IPS-NIHi11 (cell line): ENCODE results near the gene MICAL3.
A peak's percentile ranks its signal among the peaks of the same experiment; 100 is the strongest.
"Not testable (repeated sequence)": the region's sequence is repeated elsewhere in the genome, so short reads cannot be mapped to it uniquely, and the experiment has no call there.

Experiments used
- DNase-seq: peaks from one replicate; pipeline ENCODE4 v3.0.0; 2012; ENCODE audit warnings: mixed read lengths, low spot score

Gene MICAL3

DNA sequence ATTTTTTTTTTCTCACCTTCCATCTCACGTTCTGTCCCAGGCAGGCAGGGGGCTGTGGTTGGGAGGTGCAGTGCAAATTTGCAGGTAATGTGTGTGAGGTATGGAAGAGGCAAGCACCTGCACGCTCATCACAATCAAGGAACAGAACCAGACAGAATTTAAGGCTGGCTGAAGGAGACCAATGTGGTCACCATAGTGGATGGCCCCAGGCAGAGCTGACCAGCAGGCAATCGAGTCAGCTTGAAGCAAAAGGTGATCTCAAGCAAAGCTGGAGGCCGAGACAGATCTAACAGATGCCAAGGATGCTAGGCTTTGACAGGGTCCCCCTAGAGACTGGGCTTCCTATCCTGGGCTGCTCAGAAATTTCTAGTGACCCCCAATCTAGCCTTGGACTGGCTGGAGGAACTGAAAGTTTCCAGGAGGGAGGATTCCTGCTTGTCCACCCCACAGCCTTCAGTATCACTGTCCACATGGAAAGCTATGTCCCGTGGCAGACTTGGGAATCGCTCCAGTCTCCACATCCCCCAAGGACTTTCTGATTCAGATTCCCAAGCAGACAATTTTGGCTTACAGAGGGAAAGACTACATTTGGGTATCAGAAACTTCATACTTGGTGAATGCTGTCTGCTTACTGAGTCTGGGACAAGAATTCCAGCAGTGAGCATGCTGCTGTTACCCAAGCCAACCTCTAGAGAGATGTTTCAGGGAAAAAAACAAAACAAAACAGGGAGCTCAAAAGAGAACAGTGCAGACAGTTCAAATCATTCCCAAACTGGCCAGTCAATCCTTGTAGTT lies 9.0 kb upstream of the MICAL3 start:
- DNase-seq, result no peak

DNA sequence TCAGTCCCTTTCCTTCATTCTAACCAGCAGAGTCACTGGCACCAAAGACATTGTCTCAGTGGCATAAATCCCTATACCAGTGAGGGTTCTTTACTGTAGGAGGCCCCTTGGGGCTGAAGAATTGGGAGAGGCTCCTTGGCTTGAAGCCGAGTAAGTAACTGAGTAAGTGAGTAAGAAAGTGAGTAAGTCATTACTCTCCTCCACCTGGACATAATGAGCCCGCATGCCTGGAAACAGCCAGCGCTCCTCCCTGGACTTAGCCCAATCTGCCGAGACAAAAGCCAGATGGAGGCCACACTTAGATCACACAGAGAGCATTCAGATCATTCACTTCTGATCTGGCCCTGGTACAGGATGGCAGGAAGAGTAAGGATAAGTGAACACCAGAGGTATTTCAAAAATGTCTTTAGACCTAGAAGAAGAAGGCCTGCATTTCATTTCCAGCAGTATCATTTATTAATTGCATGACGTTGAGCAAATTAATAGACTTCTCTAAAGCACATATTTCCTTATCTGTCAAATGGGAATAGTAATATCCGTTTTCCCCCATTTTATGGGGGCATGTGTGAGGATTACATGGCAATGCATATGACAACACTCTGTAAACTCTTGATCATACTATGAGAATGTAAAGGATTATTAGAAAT lies 8.2 kb upstream of the MICAL3 start:
- DNase-seq, result no peak

DNA sequence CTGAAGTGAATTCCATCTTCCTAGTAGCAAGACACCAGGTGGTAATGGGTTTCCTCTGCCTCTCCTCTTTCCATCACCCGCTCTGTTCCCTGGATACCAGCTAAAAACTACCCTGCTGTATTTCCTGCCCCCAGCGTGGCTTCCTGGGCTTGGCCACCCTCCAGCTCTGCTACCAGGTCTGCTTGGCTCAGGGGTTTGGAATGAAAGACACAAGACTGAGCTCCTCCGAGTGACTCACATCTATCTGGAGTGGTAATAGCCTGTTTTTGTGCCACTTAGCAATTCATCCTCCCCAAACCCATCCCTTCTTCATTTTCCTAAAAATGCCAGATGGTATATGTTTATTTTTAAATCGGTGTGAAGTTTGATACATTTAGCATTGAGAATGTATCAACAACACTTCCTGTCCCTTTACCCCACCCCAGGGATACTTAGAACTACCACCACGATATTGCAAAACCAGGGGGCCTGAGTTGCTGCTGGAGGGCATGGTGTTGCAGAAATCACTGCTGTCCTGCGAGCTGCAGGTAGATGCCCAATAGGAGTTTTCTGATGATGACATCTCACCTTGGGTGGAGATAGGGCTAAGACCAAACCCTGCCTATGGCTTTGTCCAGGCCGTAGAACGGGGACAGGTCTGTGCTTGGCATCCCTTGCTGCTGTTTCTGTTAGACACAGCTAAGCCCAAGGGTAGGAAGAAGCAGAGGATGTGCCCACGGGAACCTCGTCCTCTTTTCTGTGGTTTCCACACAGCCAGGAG lies 7.5 kb upstream of the MICAL3 start:
- DNase-seq, result no peak

DNA sequence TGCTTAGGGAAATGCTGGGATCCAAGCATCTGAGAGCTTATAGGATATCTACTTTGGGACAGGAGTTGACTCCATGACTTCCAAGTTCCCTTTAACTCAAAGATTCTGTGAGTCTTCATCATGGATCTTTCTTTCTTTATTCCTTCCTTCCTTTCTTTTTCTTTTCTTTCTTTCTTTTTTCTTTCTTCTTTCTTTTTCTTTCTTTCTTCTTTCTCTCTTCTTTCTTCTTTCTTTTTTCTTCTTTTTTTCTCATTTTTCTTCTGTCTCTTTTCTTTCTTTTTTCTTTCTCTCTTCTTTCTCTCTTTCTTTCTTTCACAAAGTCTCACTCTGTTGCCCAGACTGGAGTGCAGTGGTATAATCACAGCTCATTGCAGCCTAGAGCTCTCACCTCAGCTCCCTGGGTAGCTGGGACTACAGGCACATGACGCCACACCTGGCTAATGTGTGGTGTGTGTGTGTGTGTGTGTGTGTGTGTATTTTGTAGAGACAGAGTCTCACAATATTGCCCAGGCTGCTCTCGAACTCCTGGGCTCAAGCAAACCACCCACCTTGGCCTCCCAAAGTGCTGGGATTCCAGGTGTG lies 5.4 kb upstream of the MICAL3 start:
- no peak for DNase-seq

DNA sequence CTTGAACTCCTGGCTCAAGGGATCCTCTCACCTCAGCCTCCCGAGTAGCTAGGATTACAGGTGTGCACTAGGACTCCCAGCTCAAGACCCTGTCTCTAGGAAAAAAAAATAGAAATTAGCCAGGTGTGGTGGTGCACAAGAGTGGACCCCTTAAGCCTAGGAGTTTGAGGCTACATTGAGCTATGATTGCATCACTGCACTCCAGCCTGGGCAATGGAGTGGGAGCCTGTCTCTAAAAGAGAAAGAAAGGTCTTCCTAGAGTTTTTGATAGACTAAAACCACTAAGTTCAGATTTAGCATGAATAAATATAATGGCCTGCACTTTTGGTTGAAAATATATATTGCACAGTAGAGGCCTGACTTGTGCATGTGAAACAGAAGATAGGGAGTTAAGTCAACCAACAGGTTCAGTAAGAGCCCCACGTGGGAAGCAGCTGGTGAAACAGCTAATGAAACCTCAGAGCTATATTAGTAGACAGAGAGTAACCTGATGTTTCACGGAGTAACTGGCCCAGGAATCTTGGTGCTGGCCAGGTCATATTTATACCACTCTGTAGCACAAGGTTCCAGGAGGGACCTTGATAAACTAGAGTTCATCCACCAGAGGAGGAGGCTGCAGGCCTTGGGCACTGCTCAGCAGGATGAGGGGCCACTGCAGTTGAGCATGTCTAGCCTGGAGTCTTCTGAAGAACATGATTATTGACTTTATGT lies 4.6 kb upstream of the MICAL3 start:
- DNase-seq, result no peak

DNA sequence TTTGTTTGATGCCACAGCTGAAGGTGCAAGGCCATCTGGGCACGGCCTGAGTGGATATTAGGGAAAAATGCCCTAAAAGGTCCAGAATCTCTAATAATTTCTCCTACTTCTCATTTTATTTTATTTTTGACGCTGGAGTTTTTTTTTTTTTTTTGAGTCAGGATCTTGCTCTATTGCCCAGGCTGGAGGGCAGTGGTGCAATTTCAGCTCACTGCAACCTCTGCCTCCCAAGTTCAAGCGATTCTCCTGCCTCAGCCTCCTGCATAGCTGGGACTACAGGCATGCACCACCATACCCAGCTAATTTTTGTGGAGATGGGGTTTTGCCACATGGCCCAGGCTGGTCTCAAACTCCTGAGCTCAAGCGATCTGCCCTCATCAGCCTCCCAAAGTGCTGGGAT lies 1.5 kb upstream of the MICAL3 start:
- DNase-seq, result not testable (repeated sequence)

DNA sequence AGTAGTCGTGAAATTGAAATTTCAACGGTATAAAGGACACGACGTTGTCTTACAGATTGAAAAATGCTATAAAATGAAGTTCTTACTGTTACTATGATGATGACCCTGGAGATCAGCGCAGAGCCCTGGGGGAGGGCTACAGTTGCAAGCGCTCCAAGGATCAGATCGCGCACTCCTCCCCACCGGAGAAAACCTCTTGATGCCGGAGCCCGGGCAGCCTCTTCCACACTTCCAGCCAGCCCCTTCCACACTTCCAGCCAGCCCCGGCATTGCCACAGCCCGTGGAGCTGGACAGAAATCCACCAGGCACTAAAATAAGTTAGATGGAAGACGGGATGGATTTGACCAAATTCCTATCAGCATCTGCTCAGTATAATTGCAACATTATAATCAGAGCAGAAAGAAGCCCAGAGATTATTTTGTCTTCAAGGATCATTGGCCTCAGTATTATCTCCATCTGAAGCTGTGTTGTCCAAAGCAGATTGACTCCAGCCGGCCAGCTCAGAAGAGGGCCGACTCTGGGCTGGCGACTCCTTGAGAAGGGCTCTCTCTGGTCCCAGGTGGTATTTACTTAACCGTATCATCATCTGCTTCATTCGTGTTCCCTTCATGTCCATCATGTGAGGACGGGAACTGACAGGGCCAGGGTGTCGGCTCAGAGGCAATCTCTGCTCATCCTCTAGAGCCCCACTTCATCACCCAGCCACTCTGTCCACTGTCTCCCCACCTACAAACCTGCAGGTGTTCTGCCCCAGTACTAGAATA lies 777 bp upstream of the MICAL3 start:
- DNase-seq, result no peak

DNA sequence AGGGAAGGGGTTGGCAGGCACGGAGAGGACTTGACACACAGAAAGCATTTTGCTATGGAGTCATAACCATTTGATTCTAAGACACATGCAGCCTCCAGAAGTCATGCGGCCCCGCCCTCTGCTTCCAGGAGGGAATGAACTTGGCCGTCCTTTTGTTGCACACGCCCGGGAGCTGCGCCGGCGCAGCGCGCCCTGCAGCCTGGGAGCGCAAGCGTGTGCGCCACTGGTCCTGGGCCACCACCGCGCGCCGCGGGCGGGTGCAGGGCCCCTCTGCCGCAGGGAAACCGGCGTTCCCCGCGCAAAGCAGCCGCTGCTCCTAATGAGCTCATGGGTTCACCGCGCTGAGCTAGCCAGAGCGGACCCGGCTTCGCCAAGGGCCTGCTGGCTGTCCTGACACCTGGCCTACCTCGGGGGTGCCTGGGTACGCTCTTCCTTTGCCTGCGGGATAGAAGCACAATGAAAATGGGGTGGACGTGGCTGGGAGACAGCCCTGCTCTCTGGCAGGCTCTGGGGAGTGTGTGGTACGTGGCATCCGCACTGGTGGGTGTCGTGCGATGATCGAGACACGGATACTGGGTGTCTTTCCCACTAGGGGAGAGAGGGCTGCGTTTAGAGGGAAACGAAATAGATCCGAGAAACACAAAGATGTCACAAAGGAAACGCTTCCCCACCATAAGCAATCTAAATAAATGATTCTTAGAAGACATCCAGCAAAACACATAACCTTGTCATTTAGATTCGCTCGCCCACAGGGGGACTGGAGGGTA lies 669 bp downstream of the MICAL3 start:
- DNase-seq, result peak; percentile 91

DNA sequence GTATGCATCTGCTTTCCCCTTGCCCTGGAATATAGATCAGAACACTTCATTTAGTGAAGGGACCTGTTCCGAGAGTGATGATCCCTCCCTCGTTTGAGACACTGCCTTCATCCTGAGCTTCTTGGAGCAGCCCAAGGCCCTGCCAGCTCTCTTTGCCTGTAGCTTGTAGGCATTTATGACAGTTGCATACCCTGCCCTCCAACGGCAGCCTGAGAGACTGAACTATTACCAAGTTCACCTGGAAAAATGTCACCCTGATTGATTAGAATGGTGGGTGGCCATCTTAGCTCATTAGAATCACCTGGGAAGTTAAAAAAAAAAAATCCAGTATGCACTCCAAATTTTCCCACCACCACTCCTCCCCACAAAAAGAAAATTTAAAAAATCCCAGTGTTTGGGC lies 1.5 kb downstream of the MICAL3 start:
- DNase-seq, result no peak

DNA sequence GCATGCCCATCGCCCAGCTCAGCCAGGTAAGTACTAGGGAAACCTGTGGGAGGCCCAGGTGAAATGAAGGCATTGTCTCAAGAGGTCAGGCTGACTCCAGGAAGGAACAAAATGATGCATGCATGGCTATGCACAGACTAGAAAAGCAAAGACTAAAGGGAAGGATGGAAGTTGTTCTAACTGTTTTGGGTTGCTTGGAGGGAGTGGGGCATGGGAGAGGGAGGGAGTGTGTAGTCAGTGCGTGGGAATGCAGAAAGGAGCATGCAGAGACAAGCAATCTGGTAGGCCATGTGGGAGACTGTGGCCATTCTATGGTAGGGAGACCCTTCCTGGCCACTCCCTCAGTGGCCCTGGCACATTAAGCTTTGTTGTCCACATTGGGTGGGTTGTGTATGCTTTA lies 2.9 kb downstream of the MICAL3 start:
- DNase-seq, result no peak

DNA sequence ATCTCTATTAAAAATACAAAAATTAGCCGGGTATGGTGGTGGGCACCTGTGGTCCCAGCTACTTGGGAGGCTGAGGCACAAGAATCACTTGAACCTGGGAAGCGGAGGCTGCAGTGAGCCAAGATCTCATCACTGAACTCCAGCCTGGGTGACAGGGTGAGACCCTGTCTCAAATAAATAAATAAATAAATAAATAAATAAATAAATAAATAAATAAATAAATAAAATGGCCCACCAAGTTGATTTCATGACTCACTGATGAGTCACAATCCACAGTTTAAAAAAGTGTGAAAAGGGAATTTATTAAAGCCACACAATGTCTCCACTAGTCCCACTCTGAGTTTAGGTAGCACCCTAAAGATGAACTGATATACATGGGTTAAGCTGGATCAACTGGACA lies 3.6 kb downstream of the MICAL3 start:
- DNase-seq, result not testable (repeated sequence)

DNA sequence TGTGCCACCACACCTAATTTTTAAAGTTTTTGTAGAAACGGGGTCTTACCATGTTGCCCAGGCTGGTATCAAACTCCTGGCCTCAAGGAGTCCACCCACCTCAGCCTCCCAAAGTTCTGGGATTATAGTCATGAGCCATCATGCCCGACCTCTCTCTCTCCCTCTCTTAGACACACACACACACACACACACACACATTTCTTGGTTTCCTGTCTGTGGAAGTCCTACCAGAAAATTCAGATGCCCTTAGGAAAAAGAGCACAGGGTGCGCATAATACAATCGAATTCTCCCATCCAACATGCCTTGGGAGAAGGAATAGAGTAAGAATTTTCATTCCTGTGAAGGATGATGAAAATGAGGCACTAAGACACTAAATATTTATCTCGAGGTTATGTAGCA lies 10.4 kb downstream of the MICAL3 start:
- DNase-seq, result no peak

DNA sequence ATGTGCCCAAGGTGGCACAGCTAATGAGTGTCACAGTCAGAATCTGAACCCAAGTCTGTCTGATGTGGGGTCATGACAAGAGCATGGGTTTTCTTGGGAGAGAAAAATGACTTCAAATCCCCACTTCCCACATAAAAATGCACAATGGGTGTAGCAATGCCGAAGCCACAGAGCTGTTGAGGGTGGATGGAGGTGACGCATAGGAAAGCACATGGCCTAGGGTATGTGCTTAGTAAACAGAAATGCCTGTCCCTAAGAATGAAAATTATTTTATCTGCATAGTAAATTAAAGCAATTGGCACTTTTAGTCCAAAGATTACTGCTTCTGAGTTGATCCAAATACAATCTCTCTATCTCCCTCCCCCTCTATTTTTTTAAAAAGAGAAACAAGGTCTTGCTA lies 10.9 kb downstream of the MICAL3 start:
- DNase-seq, result no peak

DNA sequence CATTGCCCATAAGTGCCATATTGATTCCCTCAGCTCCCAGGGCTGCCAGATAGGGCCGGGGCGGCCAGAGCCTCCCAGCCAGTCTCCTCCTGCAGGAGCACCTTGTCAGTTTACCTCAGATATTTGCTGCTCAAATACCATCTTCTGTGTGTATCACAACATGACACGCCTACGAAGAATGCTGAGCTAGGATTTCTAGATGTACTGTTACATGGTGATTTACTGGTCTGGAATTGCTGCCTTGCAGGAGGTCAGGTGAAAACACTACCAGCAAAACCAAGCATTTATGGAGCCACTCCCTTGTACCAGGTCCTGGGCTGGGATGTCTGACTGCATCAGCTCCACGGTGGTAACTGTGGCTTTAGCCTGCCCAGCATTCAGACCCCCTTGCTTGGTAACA lies 11.8 kb downstream of the MICAL3 start:
- DNase-seq, result no peak

DNA sequence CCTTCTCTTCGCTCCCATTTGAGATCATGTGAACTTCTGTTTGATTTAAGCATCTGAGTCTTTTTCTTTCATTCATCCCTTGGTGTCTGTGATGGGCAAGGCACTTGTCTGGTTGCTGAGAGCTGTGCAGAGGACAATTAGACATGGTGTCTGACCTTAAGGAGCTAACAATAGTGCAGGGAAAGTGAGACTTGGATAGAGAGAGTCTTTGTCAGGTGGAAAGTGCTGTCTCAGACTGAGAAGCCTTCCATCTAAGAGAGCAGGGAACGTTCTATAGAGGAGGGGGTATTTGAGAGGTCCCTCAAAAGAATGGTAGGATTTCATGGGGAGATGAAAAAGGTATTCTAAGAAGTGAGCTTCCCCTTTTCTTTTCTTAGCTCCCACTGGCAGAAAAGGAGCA lies 14.1 kb downstream of the MICAL3 start:
- DNase-seq, result no peak

DNA sequence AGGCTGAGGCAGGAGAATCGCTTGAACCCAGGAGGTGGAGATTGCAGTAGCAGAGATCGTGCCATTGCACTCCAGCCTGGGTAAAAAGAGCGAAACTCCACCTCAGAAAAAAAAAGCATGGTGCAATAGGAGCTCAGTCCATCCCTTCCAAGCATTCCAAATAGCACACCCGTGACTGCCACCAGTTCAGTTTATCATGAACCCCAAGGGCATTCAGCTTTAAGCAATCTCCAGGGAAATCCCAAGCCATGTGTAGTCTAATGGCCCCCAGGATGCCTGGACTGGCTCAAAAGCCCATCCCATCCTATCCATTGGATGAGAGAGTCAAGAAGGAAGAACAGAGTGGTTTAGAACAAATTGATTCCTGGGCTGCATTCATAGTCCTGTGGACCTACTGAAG lies 16.2 kb downstream of the MICAL3 start:
- no peak for DNase-seq

DNA sequence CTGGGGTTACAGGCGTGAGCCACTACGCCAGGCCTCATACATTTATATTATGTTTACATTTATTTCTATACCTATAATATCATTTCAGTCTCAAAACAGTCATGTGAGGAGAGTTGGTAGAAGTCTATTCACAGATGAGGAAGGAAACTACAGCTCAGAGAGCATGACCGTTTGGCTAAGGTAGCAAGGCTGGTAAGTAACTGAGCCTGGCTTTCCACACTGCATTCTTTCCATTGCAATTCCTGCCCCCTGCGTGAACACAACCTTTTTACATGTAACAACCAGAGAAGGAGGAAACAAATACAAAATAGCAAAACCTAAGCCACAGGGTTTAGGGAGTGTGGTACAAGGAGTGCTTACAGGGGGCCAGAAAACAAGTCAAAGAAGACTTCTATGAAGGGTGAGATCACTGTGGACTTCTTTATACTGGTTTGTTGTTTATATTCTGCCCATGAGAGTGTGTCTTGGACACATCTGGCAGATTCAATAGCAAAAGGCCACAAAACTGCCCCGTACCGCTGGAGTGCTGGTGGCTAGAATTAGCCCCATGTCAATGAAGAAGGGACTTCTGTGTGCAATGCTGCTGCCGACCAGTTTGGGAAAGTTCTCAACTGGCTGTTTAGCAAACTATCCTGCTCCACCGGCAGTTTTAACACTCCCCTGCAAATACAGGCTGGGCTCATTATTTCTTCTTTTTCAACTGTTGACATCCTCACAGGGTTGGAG lies 19.0 kb downstream of the MICAL3 start:
- no peak for DNase-seq

DNA sequence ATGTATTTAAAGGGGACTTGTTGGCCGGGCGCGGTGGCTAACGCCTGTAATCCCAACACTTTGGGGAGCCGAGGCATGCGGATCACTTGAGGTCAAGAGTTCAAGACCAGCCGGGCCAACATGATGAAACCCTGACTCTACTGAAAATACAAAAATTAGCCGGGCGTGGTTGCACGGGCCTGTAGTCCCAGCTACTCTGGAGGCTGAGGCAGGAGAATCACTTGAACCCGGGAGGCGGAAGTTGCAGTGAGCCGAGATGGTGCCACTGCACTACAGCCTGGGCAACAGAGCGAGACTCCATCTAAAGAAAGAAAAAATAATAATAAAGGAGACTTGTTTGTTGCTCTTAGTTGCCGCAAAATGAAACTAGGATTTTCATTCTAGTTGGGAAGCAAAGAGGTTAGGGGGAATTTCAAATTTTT lies 22.5 kb downstream of the MICAL3 start:
- not testable (repeated sequence) for DNase-seq

DNA sequence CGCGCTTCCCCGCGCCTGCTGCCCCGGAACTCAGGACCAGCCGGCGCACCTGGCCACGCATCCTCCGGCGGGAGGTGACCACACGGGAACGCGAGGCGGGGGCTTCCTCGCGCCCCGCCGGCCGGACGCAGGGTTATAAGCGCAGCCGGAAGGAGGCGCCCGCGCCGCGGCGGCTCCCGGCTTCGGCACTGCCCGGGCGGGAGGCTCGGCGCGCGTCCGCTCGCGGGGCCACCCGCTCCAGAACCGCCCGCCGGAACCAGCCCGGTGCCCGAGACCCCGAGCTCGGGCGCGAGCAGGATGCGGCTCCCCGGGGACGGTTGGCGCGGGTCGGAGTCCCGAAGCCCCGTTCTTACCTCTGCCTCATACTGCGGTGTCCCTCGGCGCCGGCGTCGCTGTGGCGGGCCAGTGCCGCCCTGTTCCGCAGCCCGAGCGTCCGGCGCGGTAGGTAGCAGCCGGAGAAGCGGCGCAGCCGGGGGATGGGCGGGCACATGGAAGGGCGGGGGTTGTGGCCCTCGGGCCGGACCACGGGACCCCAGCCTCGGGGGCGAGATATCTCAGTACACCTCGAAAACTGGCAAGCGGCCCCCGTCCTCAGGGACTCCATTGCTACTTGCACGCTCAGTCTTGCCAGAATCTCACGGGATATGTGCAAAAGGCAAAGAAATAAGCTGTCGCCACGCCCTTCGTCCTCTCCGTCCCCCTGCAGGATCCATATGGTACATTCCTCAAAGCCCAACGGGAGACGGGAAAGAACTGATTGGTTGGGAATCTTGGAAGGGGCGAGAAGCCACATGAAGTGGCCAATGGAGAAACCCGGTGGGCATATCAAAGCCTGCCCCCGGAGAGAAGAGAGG lies 23.1 kb downstream of the MICAL3 start:
- peak; percentile 97 for DNase-seq
